Vagina (tissue), 2 donors: ENCODE data around the gene PADI2. TPM values are rescaled to one million over a fixed set of nuclear protein-coding genes. Genes with fewer than 3 reads are reported as not detected.

Source experiments
- DNase-seq, 2 donors: peaks; one replicate each; pipeline ENCODE4 v3.0.0-alpha.2; 2017; ENCODE audit errors: extremely low spot score in 2 of 2
- H3K27ac ChIP-seq: fragments of 200-600 bp; sonication (generic); one replicate; pipeline ENCODE4 v1.5.1; 2019
- H3K27me3 ChIP-seq: fragments of 200-600 bp; sonication (generic); one replicate; pipeline ENCODE4 v1.5.1; 2019
- H3K36me3 ChIP-seq, 2 donors: fragments of 200-600 bp; sonication (generic); one replicate each; pipeline ENCODE4 v1.5.1; 2017 to 2019
- H3K4me1 ChIP-seq: fragments of 200-600 bp; sonication (generic); one replicate; pipeline ENCODE4 v1.5.1; 2019
- H3K4me3 ChIP-seq, 2 donors: fragments of 200-600 bp; sonication (generic); 1 replicate in 1 of 2; 2 replicates in 1 of 2; pipeline ENCODE4 v1.5.1; 2016 to 2019
- H3K9me3 ChIP-seq: fragments of 200-600 bp; sonication (generic); one replicate; pipeline ENCODE4 v1.5.1; 2019
- POLR2A ChIP-seq, 2 donors: fragments of 450-650 bp; IDR thresholded peaks; one replicate each; pipeline ENCODE4 v1.6.1; 2017; ENCODE audit warnings: antibody characterized with exemption in 2 of 2, mild to moderate bottlenecking in 2 of 2, moderate library complexity in 2 of 2
- POLR2AphosphoS5 ChIP-seq, 2 donors: sonication (generic); formaldehyde crosslinking; IDR thresholded peaks; one replicate each; pipeline ENCODE4 v1.9.0; 2017; ENCODE audit warnings: antibody characterized with exemption in 2 of 2, mild to moderate bottlenecking in 2 of 2, low read depth in 1 of 2; ENCODE audit not compliant: insufficient read depth in 1 of 2
- intact Hi-C: fragments of 100-400 bp; cut with DNase I; formaldehyde crosslinking; loops from one replicate; pipeline ENCODE4 v1.15.1; 2023
- total RNA-seq: library from RNA; depleted of rRNA; stranded (reverse); fragments of >200 nt; gene quantifications from one replicate; pipeline ENCODE4 v1.2.3, GENCODE V29; 2016
- TF ChIP-seq, protein P1 (sequence below), 3 experiments: fragments of 450-650 bp in 2 of 3; fragments of 200-600 bp in 1 of 3; sonication (generic) in 1 of 3; IDR thresholded peaks; one replicate each; pipeline ENCODE4 v1.5.1; 2017 to 2019; ENCODE audit warnings: antibody characterized with exemption in 3 of 3, mild to moderate bottlenecking in 2 of 3, moderate library complexity in 2 of 3

The PADI2 gene
- total RNA-seq, 1 donor from 2014 or later = 0.98 TPM

GRCh38 chr1:17108360-17108759 lies 10.9 kb downstream of the PADI2 start:
- Histone ChIP-seq H3K27ac (no peak overlapping the region), H3K4me3 (no peak overlapping the region), H3K4me1 (no peaks in the 10 kb centered on the region), H3K9me3 (no peaks in the 10 kb centered on the region), H3K36me3 (no peaks in the 10 kb centered on the region), H3K27me3 (no peaks in the 10 kb centered on the region)
- TF ChIP-seq POLR2AphosphoS5 (IDR thresholded peaks at IDR 0.05; ENCODE audit: insufficient read depth in 1 of 2, low read depth in 1 of 2) (no peak), POLR2A (IDR thresholded peaks at IDR 0.05) (no peak)
- TF ChIP-seq, protein P1, sequence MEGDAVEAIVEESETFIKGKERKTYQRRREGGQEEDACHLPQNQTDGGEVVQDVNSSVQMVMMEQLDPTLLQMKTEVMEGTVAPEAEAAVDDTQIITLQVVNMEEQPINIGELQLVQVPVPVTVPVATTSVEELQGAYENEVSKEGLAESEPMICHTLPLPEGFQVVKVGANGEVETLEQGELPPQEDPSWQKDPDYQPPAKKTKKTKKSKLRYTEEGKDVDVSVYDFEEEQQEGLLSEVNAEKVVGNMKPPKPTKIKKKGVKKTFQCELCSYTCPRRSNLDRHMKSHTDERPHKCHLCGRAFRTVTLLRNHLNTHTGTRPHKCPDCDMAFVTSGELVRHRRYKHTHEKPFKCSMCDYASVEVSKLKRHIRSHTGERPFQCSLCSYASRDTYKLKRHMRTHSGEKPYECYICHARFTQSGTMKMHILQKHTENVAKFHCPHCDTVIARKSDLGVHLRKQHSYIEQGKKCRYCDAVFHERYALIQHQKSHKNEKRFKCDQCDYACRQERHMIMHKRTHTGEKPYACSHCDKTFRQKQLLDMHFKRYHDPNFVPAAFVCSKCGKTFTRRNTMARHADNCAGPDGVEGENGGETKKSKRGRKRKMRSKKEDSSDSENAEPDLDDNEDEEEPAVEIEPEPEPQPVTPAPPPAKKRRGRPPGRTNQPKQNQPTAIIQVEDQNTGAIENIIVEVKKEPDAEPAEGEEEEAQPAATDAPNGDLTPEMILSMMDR (IDR thresholded peaks at IDR 0.05) = no peak
- no peak for DNase-seq
- intact Hi-C loops = no loop called here

DNA sequence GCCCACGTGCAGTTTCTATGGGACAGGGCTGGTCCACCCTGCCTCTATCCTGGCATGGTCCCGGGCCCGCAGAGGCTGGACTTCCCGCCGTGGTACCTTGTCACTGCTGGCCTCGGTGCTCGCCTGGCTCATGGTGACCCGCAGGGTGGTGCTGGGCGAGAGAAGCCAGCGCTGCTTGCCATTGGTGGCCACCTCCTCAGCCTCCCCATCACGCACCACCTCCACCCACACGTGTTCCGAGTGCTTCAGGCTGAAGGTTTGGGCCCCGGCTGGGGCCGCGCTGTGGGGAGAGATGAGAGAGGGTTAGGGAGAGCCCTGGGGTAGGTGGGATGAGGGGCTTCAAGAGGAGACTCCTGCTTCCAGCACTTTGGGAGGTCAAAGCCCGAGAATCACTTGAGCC lies 14.5 kb downstream of the PADI2 start:
- no peak for DNase-seq
- H3K36me3 ChIP-seq = no peaks in the 10 kb centered on the region
- H3K9me3 ChIP-seq = no peaks in the 10 kb centered on the region
- no peaks in the 10 kb centered on the region for H3K4me1 ChIP-seq
- no peaks in the 10 kb centered on the region for H3K27me3 ChIP-seq
- no peak overlapping the region for H3K4me3 ChIP-seq
- H3K27ac ChIP-seq = no peak overlapping the region
- intact Hi-C loops = no loop called here
- no peak for TF ChIP-seq POLR2A (IDR thresholded peaks at IDR 0.05)
- TF ChIP-seq, protein P1 (IDR thresholded peaks at IDR 0.05) = no peak

GRCh38 chr1:17102232-17102631 lies 17.0 kb downstream of the PADI2 start:
- DNase-seq = no peak
- Histone ChIP-seq H3K4me1 (no peaks in the 10 kb centered on the region), H3K27ac (no peak overlapping the region), H3K4me3 (no peak overlapping the region), H3K27me3 (no peaks in the 10 kb centered on the region), H3K36me3 (no peaks in the 10 kb centered on the region), H3K9me3 (no peaks in the 10 kb centered on the region)
- intact Hi-C loops = no loop called here
- no peak for TF ChIP-seq POLR2AphosphoS5 (IDR thresholded peaks at IDR 0.05; ENCODE audit: insufficient read depth in 1 of 2, low read depth in 1 of 2)

DNA sequence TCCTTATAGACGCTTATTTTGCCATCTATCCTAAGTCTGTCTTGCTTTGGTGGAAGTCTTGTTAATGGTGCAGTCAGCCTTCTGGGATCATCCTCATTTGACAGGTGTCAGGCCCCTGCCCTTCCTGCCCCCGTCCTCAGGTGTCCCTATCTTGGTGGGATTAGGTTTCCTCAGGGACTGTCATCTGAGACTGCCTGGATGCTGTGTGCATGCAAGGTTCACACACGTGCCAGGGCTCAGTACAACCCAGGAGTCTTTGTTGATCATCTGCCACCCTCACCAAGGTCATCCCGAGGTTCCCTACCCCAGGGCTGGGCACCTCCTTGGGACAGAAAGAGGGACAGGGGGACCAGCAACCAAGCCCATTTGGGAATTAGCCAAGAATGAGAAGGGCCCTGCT lies 18.0 kb downstream of the PADI2 start:
- Histone ChIP-seq H3K4me3 (no peak overlapping the region), H3K36me3 (no peaks in the 10 kb centered on the region), H3K27ac (no peak overlapping the region), H3K4me1 (no peaks in the 10 kb centered on the region), H3K27me3 (no peaks in the 10 kb centered on the region), H3K9me3 (no peaks in the 10 kb centered on the region)
- intact Hi-C loops = no loop called here
- TF ChIP-seq POLR2A (IDR thresholded peaks at IDR 0.05) (no peak), POLR2AphosphoS5 (IDR thresholded peaks at IDR 0.05; ENCODE audit: insufficient read depth in 1 of 2, low read depth in 1 of 2) (no peak)
- TF ChIP-seq, protein P1 (IDR thresholded peaks at IDR 0.05) = no peak
- no peak for DNase-seq

DNA sequence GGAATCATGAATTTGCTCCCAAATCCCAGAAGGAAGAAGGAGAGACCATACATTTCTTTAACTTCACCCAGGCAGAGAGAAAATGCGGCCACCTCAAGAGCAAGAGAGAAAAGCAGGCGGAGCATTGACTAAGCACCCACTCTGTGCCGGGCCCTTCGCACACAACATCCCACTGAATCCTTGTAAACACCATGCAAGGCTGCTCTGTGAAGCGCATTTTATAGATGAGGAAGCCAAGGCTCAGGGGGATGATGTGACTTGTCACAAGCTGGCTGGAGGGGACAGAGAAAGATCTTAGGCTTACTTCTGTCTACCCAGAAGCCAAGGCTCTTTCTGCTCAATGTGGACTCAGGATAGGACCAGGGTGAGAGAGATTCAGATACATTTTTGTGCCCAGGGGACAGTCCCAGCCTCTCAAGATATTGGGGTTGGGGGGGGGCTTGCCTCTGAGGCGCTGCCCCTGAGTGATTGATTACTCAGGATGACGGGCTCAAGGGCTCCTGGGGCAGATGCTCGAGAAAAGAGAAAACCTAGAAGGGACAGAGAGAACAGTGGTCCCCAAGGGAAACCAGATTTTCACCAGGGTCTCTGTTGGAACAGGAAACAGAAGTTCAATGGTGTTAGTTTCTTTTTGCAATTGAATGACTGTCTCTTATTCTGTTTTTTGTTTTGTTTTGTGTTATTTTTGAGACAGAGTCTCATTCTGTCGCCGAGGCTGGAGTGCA lies 19.5 kb downstream of the PADI2 start:
- Histone ChIP-seq H3K4me3 (no peak overlapping the region), H3K27ac (no peak overlapping the region), H3K36me3 (no peaks in the 10 kb centered on the region), H3K9me3 (no peaks in the 10 kb centered on the region), H3K4me1 (no peaks in the 10 kb centered on the region), H3K27me3 (no peaks in the 10 kb centered on the region)
- no peak for DNase-seq
- TF ChIP-seq POLR2A (IDR thresholded peaks at IDR 0.05) = no peak
- TF ChIP-seq, protein P1 (IDR thresholded peaks at IDR 0.05) = no peak
- no peak for TF ChIP-seq POLR2AphosphoS5 (IDR thresholded peaks at IDR 0.05; ENCODE audit: insufficient read depth in 1 of 2, low read depth in 1 of 2)
- intact Hi-C loops = no loop called here
